Measurements from ENCODE around the gene TMPRSS11E. TPM values are rescaled to one million over a fixed set of nuclear protein-coding genes. Genes with fewer than 3 reads are reported as not detected.
A peak's percentile ranks its signal among the peaks of the same experiment; 100 is the strongest.
"Not testable (repeated sequence)": the region's sequence is repeated elsewhere in the genome, so short reads cannot be mapped to it uniquely, and the experiment has no call there.

Gene TMPRSS11E
- 1.3 and 1.8 TPM in 2 replicates for total RNA-seq
- 1.4 and 1.7 TPM in 2 replicates for polyA plus RNA-seq

GRCh38 chr4:68447201-68447600 lies at the start of gene TMPRSS11E:
TSS of gene TMPRSS11E (plus strand) at chr4:68447463. CDS start at chr4:68447513, 50 bp downstream.
- Histone ChIP-seq H3K9me2 (replicated peaks; ENCODE audit: insufficient read depth) (no peaks in the 10 kb centered on the region), H3K4me1 (ENCODE audit: insufficient read depth) (peaks cover 2% of the 10 kb centered on the region), H4K20me1 (ENCODE audit: insufficient read depth, poor library complexity, severe bottlenecking) (no peaks in the 10 kb centered on the region), H2AFZ (peak within 1 kb of the TSS; percentile 18), H3K9me3 (ENCODE audit: low read depth) (no peaks in the 10 kb centered on the region), H3K36me3 (replicated peaks; ENCODE audit: insufficient read depth, low read depth) (no peaks in the 10 kb centered on the region), H3K4me2 (no peak within 1 kb of the TSS), H3K27ac (no peak within 1 kb of the TSS), H3K27me3 (no peaks in the 10 kb centered on the region), H3K4me3 (no peak within 1 kb of the TSS), H3K79me2 (no peaks in the 10 kb centered on the region)
- TF ChIP-seq EZH2phosphoT487 (IDR thresholded peaks at IDR 0.05; ENCODE audit: low read depth, severe bottlenecking, unreplicated experiment) (no peak), EZH2 (IDR thresholded peaks at IDR 0.05; ENCODE audit: borderline replicate concordance) (no peak), CTCF (IDR thresholded peaks at IDR 0.05; ENCODE audit: poor library complexity) (no peak)
- no peak for DNase-seq (ENCODE audit: low spot score)
- WGBS (ENCODE audit: low lambda C conversion rate, missing lambda C conversion rate): 78% methylated on average over 3 of the region's 3 CpGs

- no peak for TF ChIP-seq EZH2phosphoT487 (IDR thresholded peaks at IDR 0.05; ENCODE audit: low read depth, severe bottlenecking, unreplicated experiment)
- Histone ChIP-seq H2AFZ (no peak overlapping the region), H3K4me3 (no peak overlapping the region), H4K20me1 (ENCODE audit: insufficient read depth, poor library complexity, severe bottlenecking) (no peaks in the 10 kb centered on the region), H3K36me3 (replicated peaks; ENCODE audit: insufficient read depth, low read depth) (no peaks in the 10 kb centered on the region), H3K9me3 (ENCODE audit: low read depth) (no peaks in the 10 kb centered on the region), H3K4me1 (ENCODE audit: insufficient read depth) (no peaks in the 10 kb centered on the region), H3K4me2 (no peak overlapping the region), H3K27me3 (no peaks in the 10 kb centered on the region), H3K9me2 (replicated peaks; ENCODE audit: insufficient read depth) (no peaks in the 10 kb centered on the region), H3K27ac (no peak overlapping the region), H3K79me2 (no peaks in the 10 kb centered on the region)
- WGBS (ENCODE audit: low lambda C conversion rate, missing lambda C conversion rate): 92% methylated on average over 4 of the region's 4 CpGs
- DNase-seq (ENCODE audit: low spot score): no peak
Measured at GRCh38 chr4:68399306-68399705, 48.0 kb upstream of the TMPRSS11E start.

- no peak overlapping the region for H3K4me3 ChIP-seq
- no peaks in the 10 kb centered on the region for H4K20me1 ChIP-seq (ENCODE audit: insufficient read depth, poor library complexity, severe bottlenecking)
- TF ChIP-seq EZH2phosphoT487 (IDR thresholded peaks at IDR 0.05; ENCODE audit: low read depth, severe bottlenecking, unreplicated experiment) (no peak), CTCF (IDR thresholded peaks at IDR 0.05; ENCODE audit: poor library complexity) (no peak), EZH2 (IDR thresholded peaks at IDR 0.05; ENCODE audit: borderline replicate concordance) (no peak)
- H3K4me2 ChIP-seq: no peak overlapping the region
- H3K27me3 ChIP-seq: no peaks in the 10 kb centered on the region
- no peaks in the 10 kb centered on the region for H3K36me3 ChIP-seq (replicated peaks; ENCODE audit: insufficient read depth, low read depth)
- H2AFZ ChIP-seq: no peak overlapping the region
- no peaks in the 10 kb centered on the region for H3K9me2 ChIP-seq (replicated peaks; ENCODE audit: insufficient read depth)
- H3K4me1 ChIP-seq (ENCODE audit: insufficient read depth): no peaks in the 10 kb centered on the region
- no peaks in the 10 kb centered on the region for H3K79me2 ChIP-seq
- H3K27ac ChIP-seq: no peak overlapping the region
- DNase-seq (ENCODE audit: low spot score): no peak
- H3K9me3 ChIP-seq (ENCODE audit: low read depth): no peaks in the 10 kb centered on the region
Measured at GRCh38 chr4:68401231-68401630, 46.0 kb upstream of the TMPRSS11E start.

- Histone ChIP-seq H3K9me3 (ENCODE audit: low read depth) (no peaks in the 10 kb centered on the region), H3K4me2 (no peak overlapping the region), H3K79me2 (no peaks in the 10 kb centered on the region), H4K20me1 (ENCODE audit: insufficient read depth, poor library complexity, severe bottlenecking) (no peaks in the 10 kb centered on the region), H3K9me2 (replicated peaks; ENCODE audit: insufficient read depth) (no peaks in the 10 kb centered on the region), H3K36me3 (replicated peaks; ENCODE audit: insufficient read depth, low read depth) (no peaks in the 10 kb centered on the region), H3K4me1 (ENCODE audit: insufficient read depth) (no peaks in the 10 kb centered on the region), H3K27ac (no peak overlapping the region), H3K27me3 (no peaks in the 10 kb centered on the region), H2AFZ (no peak overlapping the region), H3K4me3 (no peak overlapping the region)
- DNase-seq (ENCODE audit: low spot score): no peak
- TF ChIP-seq CTCF (IDR thresholded peaks at IDR 0.05; ENCODE audit: poor library complexity): no peak
- TF ChIP-seq EZH2 (IDR thresholded peaks at IDR 0.05; ENCODE audit: borderline replicate concordance): no peak
- no peak for TF ChIP-seq EZH2phosphoT487 (IDR thresholded peaks at IDR 0.05; ENCODE audit: low read depth, severe bottlenecking, unreplicated experiment)
- 56% methylated on average over 2 of the region's 2 CpGs for WGBS (ENCODE audit: low lambda C conversion rate, missing lambda C conversion rate)
Measured at GRCh38 chr4:68404153-68404552, 43.1 kb upstream of the TMPRSS11E start.

GRCh38 chr4:68405718-68406478 lies 41.4 kb upstream of the TMPRSS11E start:
- H3K79me2 ChIP-seq; H3K27ac ChIP-seq; DNase-seq (ENCODE audit: low spot score); H3K4me2 ChIP-seq; H2AFZ ChIP-seq; H3K9me3 ChIP-seq (ENCODE audit: low read depth); H3K27me3 ChIP-seq; H3K4me3 ChIP-seq; H3K4me1 ChIP-seq (ENCODE audit: insufficient read depth); H3K36me3 ChIP-seq (replicated peaks; ENCODE audit: insufficient read depth, low read depth); H4K20me1 ChIP-seq (ENCODE audit: insufficient read depth, poor library complexity, severe bottlenecking); H3K9me2 ChIP-seq (replicated peaks; ENCODE audit: insufficient read depth): not testable (repeated sequence)
- WGBS (ENCODE audit: low lambda C conversion rate, missing lambda C conversion rate): 59% methylated on average over 13 of the region's 13 CpGs

Measured in hepatocyte (in vitro differentiated cells).